Measurements from ENCODE around the gene SMCO2. TPM values are rescaled to one million over a fixed set of nuclear protein-coding genes. Genes with fewer than 3 reads are reported as not detected.

The SMCO2 gene
- total RNA-seq = not detected in 3 replicates

DNA sequence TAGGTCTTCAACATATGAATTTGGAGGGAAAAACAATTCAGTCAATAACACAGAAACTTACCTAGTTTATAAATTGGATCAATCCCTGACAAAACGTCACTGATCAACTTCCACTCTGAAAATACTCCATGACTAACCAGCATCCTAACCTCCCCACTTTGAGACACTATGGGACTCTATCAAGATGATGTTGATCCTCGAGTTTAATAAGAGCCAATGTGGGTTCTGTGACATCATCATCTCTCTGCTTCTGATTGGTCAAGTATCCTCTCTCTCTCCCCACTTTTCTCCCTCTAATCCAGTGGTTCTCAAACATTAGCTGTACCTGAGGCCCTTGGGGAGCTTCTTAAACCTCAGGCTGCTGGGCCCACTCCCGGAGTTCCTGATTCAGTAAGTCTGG, at the start of gene SMCO2:
Gene SMCO2, plus strand, starts transcription at position 301 of the 400 bp plus-strand sequence. CDS start 23,896 bp downstream, outside the sequence.
- H3K27ac Mint-ChIP-seq = no peak within 1 kb of the TSS
- DNase-seq (ENCODE audit: low spot score in 2 of 2, unreplicated experiment in 2 of 2) = no peak
- no peaks in the 10 kb centered on the region for H3K36me3 Mint-ChIP-seq
- peaks cover 7% of the 10 kb centered on the region for H3K9me3 Mint-ChIP-seq
- H3K27me3 Mint-ChIP-seq (ENCODE audit: low read depth) = no peaks in the 10 kb centered on the region
- TF ChIP-seq, protein P1, sequence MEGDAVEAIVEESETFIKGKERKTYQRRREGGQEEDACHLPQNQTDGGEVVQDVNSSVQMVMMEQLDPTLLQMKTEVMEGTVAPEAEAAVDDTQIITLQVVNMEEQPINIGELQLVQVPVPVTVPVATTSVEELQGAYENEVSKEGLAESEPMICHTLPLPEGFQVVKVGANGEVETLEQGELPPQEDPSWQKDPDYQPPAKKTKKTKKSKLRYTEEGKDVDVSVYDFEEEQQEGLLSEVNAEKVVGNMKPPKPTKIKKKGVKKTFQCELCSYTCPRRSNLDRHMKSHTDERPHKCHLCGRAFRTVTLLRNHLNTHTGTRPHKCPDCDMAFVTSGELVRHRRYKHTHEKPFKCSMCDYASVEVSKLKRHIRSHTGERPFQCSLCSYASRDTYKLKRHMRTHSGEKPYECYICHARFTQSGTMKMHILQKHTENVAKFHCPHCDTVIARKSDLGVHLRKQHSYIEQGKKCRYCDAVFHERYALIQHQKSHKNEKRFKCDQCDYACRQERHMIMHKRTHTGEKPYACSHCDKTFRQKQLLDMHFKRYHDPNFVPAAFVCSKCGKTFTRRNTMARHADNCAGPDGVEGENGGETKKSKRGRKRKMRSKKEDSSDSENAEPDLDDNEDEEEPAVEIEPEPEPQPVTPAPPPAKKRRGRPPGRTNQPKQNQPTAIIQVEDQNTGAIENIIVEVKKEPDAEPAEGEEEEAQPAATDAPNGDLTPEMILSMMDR (IDR thresholded peaks at IDR 0.05; ENCODE audit: unreplicated experiment) = no peak
- H3K4me1 Mint-ChIP-seq = no peaks in the 10 kb centered on the region
- no peak within 1 kb of the TSS for H3K4me3 Mint-ChIP-seq

DNA sequence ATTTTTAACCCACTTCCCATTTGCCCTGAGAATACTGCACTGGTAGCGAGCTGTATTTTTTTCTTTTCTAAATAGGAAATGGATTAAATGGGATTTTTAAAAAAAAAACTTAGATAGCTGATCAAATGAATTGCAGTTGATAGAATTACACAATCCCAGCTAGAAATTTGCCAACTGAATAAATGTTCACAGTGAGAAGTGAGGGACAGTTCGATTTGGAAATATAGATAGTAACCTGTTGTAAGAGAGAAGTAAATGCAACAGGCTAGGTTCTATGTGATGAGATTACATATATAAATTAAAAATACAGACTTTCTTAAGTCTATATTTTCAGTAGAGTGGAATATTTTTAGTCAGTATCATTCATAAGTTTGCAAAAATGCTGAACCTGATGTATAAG, 48.1 kb upstream of the SMCO2 start:
- TF ChIP-seq, protein P1 (IDR thresholded peaks at IDR 0.05; ENCODE audit: unreplicated experiment) = no peak
- Mint-ChIP-seq H3K27me3 (ENCODE audit: low read depth) (no peaks in the 10 kb centered on the region), H3K4me3 (no peak overlapping the region), H3K9me3 (no peaks in the 10 kb centered on the region), H3K4me1 (peaks cover 4% of the 10 kb centered on the region), H3K27ac (no peak overlapping the region), H3K36me3 (no peaks in the 10 kb centered on the region)
- DNase-seq (ENCODE audit: low spot score in 2 of 2, unreplicated experiment in 2 of 2) = no peak

DNA sequence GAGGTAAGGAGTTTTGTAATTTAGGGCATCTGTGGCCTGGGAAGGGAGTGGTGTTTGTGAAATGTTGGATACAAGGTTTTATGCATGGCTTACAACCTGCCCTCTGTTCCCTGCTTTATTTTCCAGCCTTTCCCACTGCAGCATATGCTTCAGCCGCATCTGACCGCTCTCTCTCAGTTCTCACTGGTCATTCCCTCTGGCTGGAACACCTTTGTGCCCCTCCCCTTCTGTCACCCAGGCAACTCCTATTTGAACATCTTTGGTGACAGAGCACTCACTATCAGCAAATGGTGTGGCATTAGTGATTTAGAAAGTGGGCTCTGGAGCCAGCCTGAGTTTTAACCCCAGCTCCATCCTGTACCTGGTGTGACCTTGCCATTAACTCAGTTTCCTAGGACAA, 47.5 kb upstream of the SMCO2 start:
- Mint-ChIP-seq H3K4me3 (no peak overlapping the region), H3K9me3 (no peaks in the 10 kb centered on the region), H3K4me1 (peaks cover 4% of the 10 kb centered on the region), H3K27ac (no peak overlapping the region), H3K27me3 (ENCODE audit: low read depth) (no peaks in the 10 kb centered on the region), H3K36me3 (no peaks in the 10 kb centered on the region)
- no peak for DNase-seq (ENCODE audit: low spot score in 2 of 2, unreplicated experiment in 2 of 2)
- TF ChIP-seq, protein P1 (IDR thresholded peaks at IDR 0.05; ENCODE audit: unreplicated experiment) = no peak

DNA sequence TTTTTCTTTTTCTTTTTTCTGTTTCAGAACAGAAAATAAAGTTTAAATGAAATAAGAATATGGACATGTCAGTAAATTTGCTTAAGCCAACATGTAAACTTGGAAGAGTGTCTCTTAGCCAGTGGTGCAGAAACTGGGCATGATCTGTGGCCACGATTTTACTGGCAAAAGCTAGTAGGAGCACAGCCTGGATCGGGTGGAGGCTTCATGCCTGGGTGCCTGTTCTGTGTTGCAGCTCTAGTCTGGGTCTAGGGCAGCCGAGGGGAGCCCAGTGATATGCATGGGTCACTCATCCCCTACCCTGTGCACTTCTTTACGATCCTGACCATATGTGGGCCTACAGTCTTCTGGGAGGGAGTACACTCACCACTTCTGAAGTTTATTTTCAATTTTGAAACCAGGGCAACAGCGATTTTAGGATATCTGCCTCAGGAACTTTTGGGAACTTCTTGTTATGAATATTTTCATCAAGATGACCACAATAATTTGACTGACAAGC, 45.6 kb upstream of the SMCO2 start:
- H3K4me1 Mint-ChIP-seq = peaks cover 4% of the 10 kb centered on the region
- peaks cover 6% of the 10 kb centered on the region for H3K9me3 Mint-ChIP-seq
- TF ChIP-seq, protein P1 (IDR thresholded peaks at IDR 0.05; ENCODE audit: unreplicated experiment) = no peak
- no peaks in the 10 kb centered on the region for H3K27me3 Mint-ChIP-seq (ENCODE audit: low read depth)
- H3K36me3 Mint-ChIP-seq = peaks cover 7% of the 10 kb centered on the region
- DNase-seq (ENCODE audit: low spot score in 2 of 2, unreplicated experiment in 2 of 2) = no peak
- no peak overlapping the region for H3K27ac Mint-ChIP-seq
- H3K4me3 Mint-ChIP-seq = no peak overlapping the region

DNA sequence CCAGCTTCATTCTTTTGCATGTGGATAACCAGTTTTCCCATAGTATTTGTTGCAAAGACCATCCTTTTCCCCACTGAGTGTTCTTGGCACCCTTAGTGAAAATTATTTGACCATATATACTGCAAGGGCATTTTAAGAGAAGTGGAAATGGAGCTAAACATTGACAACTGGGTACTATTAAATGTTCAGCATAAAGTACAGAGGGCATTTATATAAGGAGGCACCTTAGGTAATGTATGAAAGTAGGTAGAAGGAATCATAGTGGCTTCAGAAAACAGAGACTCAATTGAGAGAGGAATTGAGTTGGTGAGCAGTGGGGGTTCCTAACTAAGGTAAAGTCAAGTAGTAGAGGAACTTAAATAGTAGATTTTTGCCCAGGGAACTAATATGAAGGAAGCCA, 34.5 kb upstream of the SMCO2 start:
- no peak overlapping the region for H3K4me3 Mint-ChIP-seq
- no peaks in the 10 kb centered on the region for H3K27me3 Mint-ChIP-seq (ENCODE audit: low read depth)
- H3K4me1 Mint-ChIP-seq = no peaks in the 10 kb centered on the region
- TF ChIP-seq, protein P1 (IDR thresholded peaks at IDR 0.05; ENCODE audit: unreplicated experiment) = no peak
- H3K36me3 Mint-ChIP-seq = peaks cover 1% of the 10 kb centered on the region
- DNase-seq (ENCODE audit: low spot score in 2 of 2, unreplicated experiment in 2 of 2) = no peak
- H3K27ac Mint-ChIP-seq = no peak overlapping the region
- H3K9me3 Mint-ChIP-seq = peaks cover 19% of the 10 kb centered on the region

DNA sequence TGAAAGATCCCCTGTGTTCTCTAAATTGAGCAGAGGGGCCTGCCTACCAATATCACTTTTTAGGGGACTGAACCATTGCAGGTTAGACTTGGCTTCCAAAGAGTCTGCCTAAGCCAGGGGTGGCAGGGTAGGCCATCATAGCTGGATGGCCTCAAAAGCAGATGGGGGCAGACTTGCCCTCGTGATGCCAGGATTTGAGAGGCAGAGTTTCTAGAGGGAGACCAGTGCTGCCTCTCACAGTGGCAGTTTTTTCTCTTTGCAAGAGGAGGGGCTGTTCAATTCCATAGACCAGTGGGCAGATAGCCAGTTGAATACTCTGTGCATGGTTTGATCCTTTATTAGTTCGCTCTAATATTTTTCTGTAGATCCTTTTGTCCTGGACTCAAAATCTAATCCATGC, 23.8 kb upstream of the SMCO2 start:
- Mint-ChIP-seq H3K27me3 (ENCODE audit: low read depth) (no peaks in the 10 kb centered on the region), H3K27ac (no peak overlapping the region), H3K36me3 (peaks cover 7% of the 10 kb centered on the region), H3K4me1 (peaks cover 6% of the 10 kb centered on the region), H3K9me3 (peaks cover 5% of the 10 kb centered on the region), H3K4me3 (no peak overlapping the region)
- TF ChIP-seq, protein P1 (IDR thresholded peaks at IDR 0.05; ENCODE audit: unreplicated experiment) = no peak
- DNase-seq (ENCODE audit: low spot score in 2 of 2, unreplicated experiment in 2 of 2) = no peak

All from mesothelial cell of epicardium (in vitro differentiated cells).